Measurements from ENCODE around the gene FKBP8. TPM values are rescaled to one million over a fixed set of nuclear protein-coding genes. Genes with fewer than 3 reads are reported as not detected.
A peak's percentile ranks its signal among the peaks of the same experiment; 100 is the strongest.

The FKBP8 gene
- total RNA-seq, 1 donor: 246 TPM

DNA sequence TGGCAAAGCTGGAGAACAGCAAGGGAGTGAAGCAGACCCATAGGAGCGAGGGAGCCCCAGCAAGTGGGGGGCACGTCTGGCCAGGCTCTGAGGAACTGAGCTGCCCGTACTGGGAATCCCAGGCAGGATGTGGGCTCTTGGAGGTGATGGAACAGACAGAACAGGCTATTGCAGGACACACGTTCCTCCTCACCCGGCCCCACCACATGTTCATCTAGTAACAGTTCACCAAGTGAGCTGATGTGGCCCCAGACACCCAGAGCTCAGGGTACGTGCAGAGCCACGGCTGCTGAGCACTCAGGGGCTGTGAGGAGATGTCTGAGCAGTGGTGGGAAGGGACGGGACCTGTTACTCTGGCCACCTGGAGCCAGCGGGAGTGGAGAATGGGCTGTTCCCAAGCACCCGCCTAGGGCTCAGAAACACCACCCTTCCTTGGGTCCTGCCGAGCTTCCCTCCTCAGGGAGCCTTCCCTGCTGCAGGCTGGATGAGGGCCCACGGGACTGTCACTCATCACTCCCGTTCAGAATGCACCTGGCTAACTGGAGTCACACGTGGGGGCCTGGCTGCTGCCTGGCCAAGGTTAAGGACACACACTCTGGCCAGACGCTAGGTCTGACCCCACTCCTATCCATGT lies 39.9 kb downstream of the FKBP8 start:
- TF ChIP-seq, protein P1, sequence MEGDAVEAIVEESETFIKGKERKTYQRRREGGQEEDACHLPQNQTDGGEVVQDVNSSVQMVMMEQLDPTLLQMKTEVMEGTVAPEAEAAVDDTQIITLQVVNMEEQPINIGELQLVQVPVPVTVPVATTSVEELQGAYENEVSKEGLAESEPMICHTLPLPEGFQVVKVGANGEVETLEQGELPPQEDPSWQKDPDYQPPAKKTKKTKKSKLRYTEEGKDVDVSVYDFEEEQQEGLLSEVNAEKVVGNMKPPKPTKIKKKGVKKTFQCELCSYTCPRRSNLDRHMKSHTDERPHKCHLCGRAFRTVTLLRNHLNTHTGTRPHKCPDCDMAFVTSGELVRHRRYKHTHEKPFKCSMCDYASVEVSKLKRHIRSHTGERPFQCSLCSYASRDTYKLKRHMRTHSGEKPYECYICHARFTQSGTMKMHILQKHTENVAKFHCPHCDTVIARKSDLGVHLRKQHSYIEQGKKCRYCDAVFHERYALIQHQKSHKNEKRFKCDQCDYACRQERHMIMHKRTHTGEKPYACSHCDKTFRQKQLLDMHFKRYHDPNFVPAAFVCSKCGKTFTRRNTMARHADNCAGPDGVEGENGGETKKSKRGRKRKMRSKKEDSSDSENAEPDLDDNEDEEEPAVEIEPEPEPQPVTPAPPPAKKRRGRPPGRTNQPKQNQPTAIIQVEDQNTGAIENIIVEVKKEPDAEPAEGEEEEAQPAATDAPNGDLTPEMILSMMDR (IDR thresholded peaks at IDR 0.05; ENCODE audit: insufficient read depth, low read length): no peak
- DNase-seq (ENCODE audit: low read depth): no peak
- H3K4me3 ChIP-seq (ENCODE audit: low read depth, low read length): no peak overlapping the region

DNA sequence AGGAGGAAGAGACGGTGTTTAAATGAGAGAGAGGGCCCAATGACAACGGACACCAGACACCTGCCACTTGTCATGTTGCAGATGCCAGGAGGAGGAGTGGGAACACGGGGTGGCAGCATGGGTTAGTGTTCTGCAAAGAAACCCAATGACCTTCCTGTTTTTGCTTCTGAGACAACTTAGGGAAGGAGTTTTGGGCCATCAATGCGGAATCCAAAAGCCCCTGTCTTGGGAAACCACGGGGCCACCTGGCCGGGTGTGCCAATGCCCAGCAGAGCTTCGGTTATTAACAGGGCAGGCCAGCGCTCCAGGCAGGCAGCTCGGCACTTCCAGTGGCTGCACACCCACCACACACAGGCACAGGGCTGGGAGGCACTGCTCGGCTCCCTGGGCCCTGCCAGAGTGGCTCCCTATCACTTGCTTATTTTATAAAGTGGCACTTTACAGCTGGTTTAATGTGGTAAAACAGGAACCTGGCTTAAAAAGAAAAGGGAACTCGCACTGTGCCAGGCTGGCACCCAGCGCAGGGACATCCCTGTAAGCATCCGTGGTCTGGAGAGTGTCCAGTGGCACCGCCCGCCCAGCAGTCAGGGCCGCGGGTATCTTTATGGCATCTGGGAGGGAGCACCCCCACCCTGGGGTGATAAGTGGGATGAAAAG lies 40.6 kb downstream of the FKBP8 start:
- TF ChIP-seq, protein P1 (IDR thresholded peaks at IDR 0.05; ENCODE audit: insufficient read depth, low read length): no peak
- H3K4me3 ChIP-seq (ENCODE audit: low read depth, low read length): no peak overlapping the region
- no peak for DNase-seq (ENCODE audit: low read depth)

DNA sequence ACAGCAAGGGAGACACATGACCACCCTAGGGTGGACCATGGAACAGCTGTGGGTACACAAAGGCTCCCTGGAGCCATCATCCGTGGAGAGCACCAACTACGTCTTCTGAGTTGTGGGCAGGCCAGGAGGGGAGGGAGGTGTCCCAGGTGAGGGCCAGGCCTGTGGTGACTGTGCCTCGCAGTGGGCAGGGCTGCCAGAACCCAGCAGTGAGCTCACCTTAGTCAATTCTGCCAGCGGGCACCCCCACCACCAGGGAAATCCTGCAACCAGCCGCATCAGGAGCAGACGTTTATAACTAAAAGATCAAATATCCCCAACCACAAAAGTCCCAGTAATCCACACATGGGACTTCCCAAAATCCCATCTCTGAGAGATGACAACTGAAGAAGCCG lies 41.1 kb downstream of the FKBP8 start:
- no peak overlapping the region for H3K4me3 ChIP-seq (ENCODE audit: low read depth, low read length)
- TF ChIP-seq, protein P1 (IDR thresholded peaks at IDR 0.05; ENCODE audit: insufficient read depth, low read length): no peak
- no peak for DNase-seq (ENCODE audit: low read depth)

DNA sequence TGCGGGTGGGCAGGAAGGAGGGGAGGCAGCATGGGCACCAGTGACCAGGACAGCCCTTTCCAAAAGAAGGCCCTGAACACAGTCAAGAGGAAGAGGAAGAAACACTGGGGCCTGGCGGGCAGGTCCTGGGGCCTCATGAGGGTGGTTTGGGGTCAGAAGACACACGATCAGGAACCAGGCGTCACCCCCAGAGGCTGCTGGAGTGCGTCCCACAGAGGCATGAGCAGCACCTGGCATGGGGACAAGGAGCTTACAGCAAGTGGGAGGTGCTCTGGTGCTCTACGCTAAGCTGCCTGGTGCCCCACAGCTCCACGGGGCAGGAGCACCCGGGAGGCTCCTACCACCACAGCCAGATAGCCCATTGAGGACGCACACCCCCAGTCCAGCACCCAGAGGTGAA lies 41.5 kb downstream of the FKBP8 start:
- TF ChIP-seq, protein P1 (IDR thresholded peaks at IDR 0.05; ENCODE audit: insufficient read depth, low read length): no peak
- DNase-seq (ENCODE audit: low read depth): no peak
- no peak overlapping the region for H3K4me3 ChIP-seq (ENCODE audit: low read depth, low read length)

DNA sequence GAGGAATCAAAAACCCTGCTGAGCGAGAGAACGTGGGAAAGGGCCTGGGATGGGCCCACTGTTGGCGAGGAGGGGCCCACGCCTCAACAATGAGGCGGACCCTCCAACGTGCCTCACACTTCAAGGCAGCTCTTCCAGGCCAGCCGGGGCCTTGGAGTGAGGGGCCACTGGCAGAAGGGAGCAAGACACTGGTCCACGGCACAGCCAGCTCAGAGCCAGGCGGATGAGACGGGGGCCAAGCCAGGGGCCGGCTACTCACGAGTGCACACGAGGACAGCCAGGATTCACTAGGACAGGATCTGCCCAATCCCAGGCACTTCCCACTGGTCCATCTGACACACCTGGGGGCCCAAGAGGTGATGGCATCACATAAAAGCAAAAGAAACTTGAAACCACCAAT lies 42.0 kb downstream of the FKBP8 start:
- TF ChIP-seq, protein P1 (IDR thresholded peaks at IDR 0.05; ENCODE audit: insufficient read depth, low read length): no peak
- no peak overlapping the region for H3K4me3 ChIP-seq (ENCODE audit: low read depth, low read length)
- DNase-seq (ENCODE audit: low read depth): no peak

DNA sequence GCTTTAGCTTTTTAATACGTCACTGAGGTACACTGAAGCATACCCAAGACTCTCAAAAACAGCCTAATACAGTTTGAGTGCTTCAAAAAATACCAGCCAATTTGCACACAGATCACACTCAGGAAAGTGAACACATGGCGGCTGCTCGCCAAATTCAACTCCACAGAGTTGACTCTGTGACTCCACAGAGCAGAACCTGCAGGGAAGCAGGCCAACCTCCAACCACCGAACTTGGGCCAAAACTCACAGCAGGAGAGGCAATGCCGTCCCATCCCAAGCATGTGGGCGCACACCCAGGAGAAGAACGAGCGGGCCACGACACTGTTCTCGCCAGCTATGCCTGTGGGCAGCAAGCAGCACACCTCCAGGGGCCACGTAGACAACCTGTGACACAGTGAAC lies 42.6 kb downstream of the FKBP8 start:
- peak; percentile 64 for DNase-seq (ENCODE audit: low read depth)
- TF ChIP-seq, protein P1 (IDR thresholded peaks at IDR 0.05; ENCODE audit: insufficient read depth, low read length): no peak
- no peak overlapping the region for H3K4me3 ChIP-seq (ENCODE audit: low read depth, low read length)
